ENCODE measurements around the gene SLC35F1. TPM values are rescaled to one million over a fixed set of nuclear protein-coding genes. Genes with fewer than 3 reads are reported as not detected.

The SLC35F1 gene
- total and polyA plus RNA-seq, 2 donors (not counting 1 experiment from before 2014, with no cell fraction given) = 0.09 to 0.17 TPM

GRCh38 chr6:117890172-117890571 lies 16.9 kb upstream of the SLC35F1 start:
- Histone ChIP-seq H4K20me1 (ENCODE audit: control insufficient read depth, extremely low read depth, insufficient read depth, low read length) (no peaks in the 10 kb centered on the region), H3K4me1 (ENCODE audit: control insufficient read depth, extremely low read depth, insufficient read depth, low read length) (no peaks in the 10 kb centered on the region), H3K27me3 (ENCODE audit: control insufficient read depth, insufficient read depth, low read length) (no peaks in the 10 kb centered on the region), H3K36me3 (ENCODE audit: control insufficient read depth, insufficient read depth, low read length) (no peaks in the 10 kb centered on the region), H3K9ac (ENCODE audit: insufficient read depth, low read length) (no peak overlapping the region), H3K9me3 (ENCODE audit: control insufficient read depth, insufficient read depth, low read depth, low read length) (no peaks in the 10 kb centered on the region), H3K4me3 (replicated peaks in 1 of 4; ENCODE audit: control extremely low read depth in 1 of 4, insufficient read depth in 1 of 4, low read depth in 3 of 4, low read length in 4 of 4) (no peak overlapping the region), H3K4me2 (ENCODE audit: extremely low read depth, insufficient read depth, low read length) (no peak overlapping the region), H2AFZ (ENCODE audit: low read length) (no peak overlapping the region), H3K79me2 (ENCODE audit: control insufficient read depth, insufficient read depth, low read length) (no peaks in the 10 kb centered on the region), H3K27ac (ENCODE audit: insufficient read depth, low read length) (no peak overlapping the region)
- DNase-seq (ENCODE audit: low read depth in 2 of 2) = no peak
- TF ChIP-seq EZH2 (IDR thresholded peaks at IDR 0.05; ENCODE audit: low read length, missing control alignments) (no peak), CTCF (conservative IDR thresholded peaks at IDR 0.05 in 1 of 2, IDR thresholded peaks at IDR 0.05 in 1 of 2; ENCODE audit: low read depth in 1 of 2, low read length in 2 of 2) (no peak)

DNA sequence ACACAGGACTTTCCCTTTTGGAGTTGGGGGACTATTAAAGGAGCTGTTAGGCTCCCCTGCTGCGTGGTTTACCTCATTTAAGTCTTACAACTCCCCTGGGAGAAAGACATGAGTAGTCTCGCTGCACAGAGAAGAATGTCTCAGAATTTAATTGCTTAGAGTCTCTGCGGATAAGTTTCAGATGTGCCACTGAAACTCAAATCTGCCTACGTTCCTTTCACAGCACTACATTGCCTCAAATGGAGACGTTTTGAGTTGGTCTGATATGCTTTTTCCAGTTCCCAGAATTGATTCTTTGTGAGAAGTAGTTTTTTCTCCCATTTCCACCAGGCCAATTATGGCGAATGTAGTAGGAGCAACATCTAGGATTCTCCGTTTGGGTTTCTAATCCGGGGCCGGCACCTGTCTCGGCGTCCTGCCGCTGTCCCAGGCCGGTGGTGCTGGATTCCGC lies 532 bp upstream of the SLC35F1 start:
- no peak for TF ChIP-seq CTCF (conservative IDR thresholded peaks at IDR 0.05 in 1 of 2, IDR thresholded peaks at IDR 0.05 in 1 of 2; ENCODE audit: low read depth in 1 of 2, low read length in 2 of 2)
- no peak for TF ChIP-seq EZH2 (IDR thresholded peaks at IDR 0.05; ENCODE audit: low read length, missing control alignments)
- H3K79me2 ChIP-seq (ENCODE audit: control insufficient read depth, insufficient read depth, low read length) = no peaks in the 10 kb centered on the region
- peak overlapping the region; percentile 51 for H3K4me2 ChIP-seq (ENCODE audit: extremely low read depth, insufficient read depth, low read length)
- no peaks in the 10 kb centered on the region for H3K9me3 ChIP-seq (ENCODE audit: control insufficient read depth, insufficient read depth, low read depth, low read length)
- no peak overlapping the region for H3K9ac ChIP-seq (ENCODE audit: insufficient read depth, low read length)
- H2AFZ ChIP-seq (ENCODE audit: low read length) = no peak overlapping the region
- peak overlapping the region in 2 of 4 experiments; percentile 37 for H3K4me3 ChIP-seq (replicated peaks in 1 of 4; ENCODE audit: control extremely low read depth in 1 of 4, insufficient read depth in 1 of 4, low read depth in 3 of 4, low read length in 4 of 4)
- no peaks in the 10 kb centered on the region for H3K36me3 ChIP-seq (ENCODE audit: control insufficient read depth, insufficient read depth, low read length)
- no peak overlapping the region for H3K27ac ChIP-seq (ENCODE audit: insufficient read depth, low read length)
- DNase-seq (ENCODE audit: low read depth in 2 of 2) = peak; percentile 22 to 36
- peaks cover 8% of the 10 kb centered on the region for H3K27me3 ChIP-seq (ENCODE audit: control insufficient read depth, insufficient read depth, low read length)
- H3K4me1 ChIP-seq (ENCODE audit: control insufficient read depth, extremely low read depth, insufficient read depth, low read length) = no peaks in the 10 kb centered on the region
- no peaks in the 10 kb centered on the region for H4K20me1 ChIP-seq (ENCODE audit: control insufficient read depth, extremely low read depth, insufficient read depth, low read length)

- Histone ChIP-seq H3K9ac (ENCODE audit: insufficient read depth, low read length) (no peak overlapping the region), H3K36me3 (ENCODE audit: control insufficient read depth, insufficient read depth, low read length) (no peaks in the 10 kb centered on the region), H3K9me3 (ENCODE audit: control insufficient read depth, insufficient read depth, low read depth, low read length) (no peaks in the 10 kb centered on the region), H4K20me1 (ENCODE audit: control insufficient read depth, extremely low read depth, insufficient read depth, low read length) (no peaks in the 10 kb centered on the region), H3K27ac (ENCODE audit: insufficient read depth, low read length) (no peak overlapping the region), H3K79me2 (ENCODE audit: control insufficient read depth, insufficient read depth, low read length) (no peaks in the 10 kb centered on the region), H3K4me1 (ENCODE audit: control insufficient read depth, extremely low read depth, insufficient read depth, low read length) (no peaks in the 10 kb centered on the region), H2AFZ (ENCODE audit: low read length) (no peak overlapping the region), H3K4me2 (ENCODE audit: extremely low read depth, insufficient read depth, low read length) (peak overlapping the region; percentile 64), H3K4me3 (replicated peaks in 1 of 4; ENCODE audit: control extremely low read depth in 1 of 4, insufficient read depth in 1 of 4, low read depth in 3 of 4, low read length in 4 of 4) (no peak overlapping the region), H3K27me3 (ENCODE audit: control insufficient read depth, insufficient read depth, low read length) (peaks cover 8% of the 10 kb centered on the region)
- no peak for TF ChIP-seq CTCF (conservative IDR thresholded peaks at IDR 0.05 in 1 of 2, IDR thresholded peaks at IDR 0.05 in 1 of 2; ENCODE audit: low read depth in 1 of 2, low read length in 2 of 2)
- TF ChIP-seq EZH2 (IDR thresholded peaks at IDR 0.05; ENCODE audit: low read length, missing control alignments) = peak; percentile 77
- DNase-seq (ENCODE audit: low read depth in 2 of 2) = peak in 1 of 2 donors; percentile 6
Observed at GRCh38 chr6:117907601-117908245, 659 bp downstream of the SLC35F1 start.
